ENCODE results near the gene MXRA5.

DNA sequence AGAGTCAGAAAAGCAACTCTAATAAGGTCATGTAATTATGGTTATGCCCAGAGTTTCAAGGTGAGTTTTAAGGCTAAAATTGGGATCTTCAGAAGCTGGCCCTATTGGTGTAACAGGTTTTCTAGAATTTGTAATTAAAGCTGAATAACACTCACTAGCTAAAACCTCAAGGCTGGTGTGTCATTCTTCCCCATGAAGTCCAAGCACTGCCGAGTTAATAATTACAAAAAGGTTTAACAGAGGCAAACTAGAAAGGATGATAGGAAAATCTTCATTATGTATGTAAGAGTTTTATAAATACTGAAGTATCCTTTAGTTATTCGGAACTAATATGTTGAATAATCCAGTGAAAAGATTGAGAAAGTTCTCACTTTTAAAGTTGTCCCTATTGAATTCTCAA, 34.3 kb downstream of the MXRA5 start:
- TF ChIP-seq, protein P1, sequence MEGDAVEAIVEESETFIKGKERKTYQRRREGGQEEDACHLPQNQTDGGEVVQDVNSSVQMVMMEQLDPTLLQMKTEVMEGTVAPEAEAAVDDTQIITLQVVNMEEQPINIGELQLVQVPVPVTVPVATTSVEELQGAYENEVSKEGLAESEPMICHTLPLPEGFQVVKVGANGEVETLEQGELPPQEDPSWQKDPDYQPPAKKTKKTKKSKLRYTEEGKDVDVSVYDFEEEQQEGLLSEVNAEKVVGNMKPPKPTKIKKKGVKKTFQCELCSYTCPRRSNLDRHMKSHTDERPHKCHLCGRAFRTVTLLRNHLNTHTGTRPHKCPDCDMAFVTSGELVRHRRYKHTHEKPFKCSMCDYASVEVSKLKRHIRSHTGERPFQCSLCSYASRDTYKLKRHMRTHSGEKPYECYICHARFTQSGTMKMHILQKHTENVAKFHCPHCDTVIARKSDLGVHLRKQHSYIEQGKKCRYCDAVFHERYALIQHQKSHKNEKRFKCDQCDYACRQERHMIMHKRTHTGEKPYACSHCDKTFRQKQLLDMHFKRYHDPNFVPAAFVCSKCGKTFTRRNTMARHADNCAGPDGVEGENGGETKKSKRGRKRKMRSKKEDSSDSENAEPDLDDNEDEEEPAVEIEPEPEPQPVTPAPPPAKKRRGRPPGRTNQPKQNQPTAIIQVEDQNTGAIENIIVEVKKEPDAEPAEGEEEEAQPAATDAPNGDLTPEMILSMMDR (IDR thresholded peaks at IDR 0.05) = no peak
- TF ChIP-seq POLR2A (IDR thresholded peaks at IDR 0.05) = no peak
